NCI-H1105 treated with DMSO at 0.1 percent for 48 hours (cell line): ENCODE measurements around the gene CNOT6.

ENCODE experiments used
- DNase-seq: peaks from one replicate; lab custom pipeline; 2025; lab: John Stamatoyannopoulos, UW

CNOT6 gene

GRCh38 chr5:180621311-180621710 is 127.1 kb downstream of the CNOT6 start:
- DNase-seq, result no peak

GRCh38 chr5:180622910-180623309 is 128.7 kb downstream of the CNOT6 start:
- DNase-seq, result no peak

- DNase-seq, result no peak
Measured at GRCh38 chr5:180623411-180623834, 129.2 kb downstream of the CNOT6 start.

- DNase-seq, result no peak
Measured at GRCh38 chr5:180623844-180624243, 129.7 kb downstream of the CNOT6 start.

- no peak for DNase-seq
Measured at GRCh38 chr5:180624587-180624986, 130.4 kb downstream of the CNOT6 start.

- no peak for DNase-seq
Measured at GRCh38 chr5:180625125-180625790, 131.1 kb downstream of the CNOT6 start.

GRCh38 chr5:180625791-180626660 is 131.8 kb downstream of the CNOT6 start:
- DNase-seq, result no peak

GRCh38 chr5:180626661-180627385 is 132.6 kb downstream of the CNOT6 start:
- DNase-seq, result no peak

GRCh38 chr5:180627386-180628120 is 133.4 kb downstream of the CNOT6 start:
- DNase-seq, result no peak
